Astrocyte of the spinal cord (primary cell): ENCODE results near the gene USP13.

ENCODE experiments used
- DNase-seq: peaks from one replicate; pipeline ENCODE4 v3.0.0; 2011; ENCODE audit warnings: low read depth, low spot score
- H3K4me3 ChIP-seq: 2 replicates; pipeline ENCODE4 v1.5.1; 2011; ENCODE audit warnings: low read depth, mild to moderate bottlenecking, low read length, moderate library complexity
- in situ Hi-C: cut with HindIII; loops from 2 replicates; pipeline ENCODE4 v1.10.0; 2017; ENCODE audit warnings: low sequenced_read_pairs
- TF ChIP-seq, protein P1 (sequence below): IDR thresholded peaks from 2 replicates; pipeline ENCODE4 v1.5.1; 2012; ENCODE audit warnings: low read depth, mild to moderate bottlenecking, low read length, inconsistent platforms

The USP13 gene

DNA sequence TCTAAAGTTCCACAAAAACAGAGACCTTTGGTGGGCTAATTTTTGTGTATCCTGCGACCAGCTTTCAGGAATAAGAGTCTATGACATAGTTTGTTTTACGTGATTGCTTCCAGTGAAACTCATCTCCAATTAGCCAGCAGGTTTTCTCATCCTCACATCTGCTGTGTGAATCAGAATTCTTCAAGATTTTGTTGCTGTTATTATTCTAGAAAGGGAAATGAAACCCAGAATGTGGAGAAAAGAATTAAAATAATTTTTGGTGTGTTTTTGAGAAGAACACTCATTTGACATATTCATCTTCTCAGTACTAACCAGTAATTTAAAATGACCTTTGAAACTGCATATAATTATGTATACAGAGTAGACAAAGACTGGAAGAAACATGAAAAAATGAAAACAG is 175.9 kb downstream of the USP13 start:
- no peak for DNase-seq
- H3K4me3 ChIP-seq, result no peak overlapping the region
- TF ChIP-seq, protein P1, sequence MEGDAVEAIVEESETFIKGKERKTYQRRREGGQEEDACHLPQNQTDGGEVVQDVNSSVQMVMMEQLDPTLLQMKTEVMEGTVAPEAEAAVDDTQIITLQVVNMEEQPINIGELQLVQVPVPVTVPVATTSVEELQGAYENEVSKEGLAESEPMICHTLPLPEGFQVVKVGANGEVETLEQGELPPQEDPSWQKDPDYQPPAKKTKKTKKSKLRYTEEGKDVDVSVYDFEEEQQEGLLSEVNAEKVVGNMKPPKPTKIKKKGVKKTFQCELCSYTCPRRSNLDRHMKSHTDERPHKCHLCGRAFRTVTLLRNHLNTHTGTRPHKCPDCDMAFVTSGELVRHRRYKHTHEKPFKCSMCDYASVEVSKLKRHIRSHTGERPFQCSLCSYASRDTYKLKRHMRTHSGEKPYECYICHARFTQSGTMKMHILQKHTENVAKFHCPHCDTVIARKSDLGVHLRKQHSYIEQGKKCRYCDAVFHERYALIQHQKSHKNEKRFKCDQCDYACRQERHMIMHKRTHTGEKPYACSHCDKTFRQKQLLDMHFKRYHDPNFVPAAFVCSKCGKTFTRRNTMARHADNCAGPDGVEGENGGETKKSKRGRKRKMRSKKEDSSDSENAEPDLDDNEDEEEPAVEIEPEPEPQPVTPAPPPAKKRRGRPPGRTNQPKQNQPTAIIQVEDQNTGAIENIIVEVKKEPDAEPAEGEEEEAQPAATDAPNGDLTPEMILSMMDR, result no peak
- in situ Hi-C loops, result no loop called here

- in situ Hi-C loops, result no loop called here
These were observed 176.6 kb downstream of the USP13 start for GRCh38 chr3:179829401-179829800.

GRCh38 chr3:179832333-179832854 is 179.6 kb downstream of the USP13 start:
- in situ Hi-C loops, result no loop called here
- no peak overlapping the region for H3K4me3 ChIP-seq
- DNase-seq, result no peak
- TF ChIP-seq, protein P1, result no peak

More at GRCh38 chr3:179829401-179829800, 176.6 kb downstream of the USP13 start:
- no peak overlapping the region for H3K4me3 ChIP-seq
- no peak for DNase-seq
- TF ChIP-seq, protein P1, result peak; percentile 11

DNA sequence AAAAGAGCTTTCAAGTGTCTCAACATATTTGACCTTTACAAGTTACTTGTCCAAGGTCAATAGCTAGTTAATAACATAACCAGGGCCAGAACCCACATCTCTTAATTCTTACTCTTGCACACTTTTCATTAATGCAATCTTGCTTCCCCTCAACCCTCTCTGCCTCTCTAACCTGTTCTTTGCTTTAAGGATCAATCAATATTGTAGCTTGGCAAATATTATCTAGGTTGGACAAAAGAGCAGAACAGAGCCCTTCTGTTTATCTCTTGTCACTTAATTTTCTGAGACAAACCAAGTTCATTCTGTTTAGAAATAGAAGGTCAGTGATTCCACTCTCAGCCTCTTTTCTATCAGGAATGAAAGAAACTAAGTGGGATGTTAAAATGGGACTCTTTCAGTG is 180.5 kb downstream of the USP13 start:
- no peak overlapping the region for H3K4me3 ChIP-seq
- in situ Hi-C loops, result no loop called here
- TF ChIP-seq, protein P1, result no peak
- DNase-seq, result no peak

GRCh38 chr3:179837374-179837773 is 184.5 kb downstream of the USP13 start:
- peak; percentile 17 for DNase-seq
- no peak overlapping the region for H3K4me3 ChIP-seq
- in situ Hi-C loops, result no loop called here
- TF ChIP-seq, protein P1, result no peak
